HEK293T (cell line): Measurements from ENCODE around the gene STARD9.

Experiments
- CTBP1 ChIP-seq: fragments of 450-650 bp; IDR thresholded peaks from 2 replicates; pipeline ENCODE4 v1.6.1; 2016; ENCODE audit warnings: borderline replicate concordance
- ELF4 ChIP-seq: fragments of 450-650 bp; IDR thresholded peaks from 2 replicates; pipeline ENCODE4 v1.6.1; 2017; ENCODE audit warnings: antibody characterized with exemption
- FOXA1 ChIP-seq: fragments of 450-650 bp; IDR thresholded peaks from 2 replicates; pipeline ENCODE4 v1.6.1; 2016; ENCODE audit warnings: mild to moderate bottlenecking
- FOXK2 ChIP-seq: fragments of 450-650 bp; IDR thresholded peaks from 2 replicates; pipeline ENCODE4 v1.6.1; 2016; ENCODE audit warnings: mild to moderate bottlenecking
- FOXM1 ChIP-seq: fragments of 450-650 bp; IDR thresholded peaks from 2 replicates; pipeline ENCODE4 v1.6.1; 2017; ENCODE audit warnings: mild to moderate bottlenecking, borderline replicate concordance
- NFRKB ChIP-seq: fragments of 450-650 bp; IDR thresholded peaks from 2 replicates; pipeline ENCODE4 v1.6.1; 2016; ENCODE audit warnings: mild to moderate bottlenecking, moderate library complexity
- SP1 ChIP-seq: fragments of 450-650 bp; IDR thresholded peaks from 2 replicates; pipeline ENCODE4 v1.6.1; 2017

DNA sequence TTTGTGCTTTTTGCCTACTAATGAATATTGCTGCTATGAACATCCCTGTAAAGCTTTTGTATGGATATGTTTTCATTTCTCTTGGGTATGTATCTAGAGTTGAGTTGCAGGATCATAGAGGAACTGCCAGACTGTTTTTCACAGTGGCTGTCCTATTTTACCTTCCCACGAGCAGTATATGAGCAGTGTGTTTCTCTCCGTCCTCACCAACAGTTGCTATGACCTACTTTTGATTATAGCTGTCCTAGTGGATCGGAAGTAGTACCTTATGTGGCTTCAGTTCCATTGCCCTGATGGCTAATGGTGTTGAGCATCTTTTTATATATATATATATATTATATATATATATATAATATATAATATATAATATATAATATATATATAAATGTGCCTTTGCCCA is 136.3 kb downstream of the STARD9 start:
- TF ChIP-seq FOXK2, result no peak
- TF ChIP-seq NFRKB, result no peak
- TF ChIP-seq FOXA1, result no peak
- TF ChIP-seq ELF4, result no peak
- no peak for TF ChIP-seq SP1
- TF ChIP-seq CTBP1, result no peak
- no peak for TF ChIP-seq FOXM1
